GM12878 (cell line): ENCODE results near the gene AP1B1.

Experiments used
- BCL11A ChIP-seq: IDR thresholded peaks from 2 replicates; pipeline ENCODE4 v1.6.1; 2011; ENCODE audit warnings: low read depth, low read length
- DPF2 ChIP-seq: fragments of 450-650 bp; IDR thresholded peaks from 2 replicates; pipeline ENCODE4 v1.6.1; 2017; ENCODE audit warnings: mild to moderate bottlenecking
- EP300 ChIP-seq, 2 experiments: fragments of 150-350 bp in 1 of 2; IDR thresholded peaks; 2 replicates each; pipeline ENCODE4 v1.6.1; 2011 to 2012; ENCODE audit warnings: low read depth in 2 of 2, low read length in 2 of 2, borderline replicate concordance in 1 of 2, improper control_type of control experiment in 1 of 2, inconsistent platforms in 1 of 2; ENCODE audit not compliant: control insufficient read depth in 1 of 2
- KDM1A ChIP-seq: fragments of 200-600 bp; sonication (generic); IDR thresholded peaks from 2 replicates; pipeline ENCODE4 v1.6.1; 2016; ENCODE audit warnings: borderline replicate concordance
- LARP7 ChIP-seq: fragments of 450-650 bp; IDR thresholded peaks from 2 replicates; pipeline ENCODE4 v1.6.1; 2017; ENCODE audit warnings: mild to moderate bottlenecking
- MYC ChIP-seq: IDR thresholded peaks from 2 replicates; pipeline ENCODE4 v1.6.1; 2011; ENCODE audit warnings: mild to moderate bottlenecking, low read length, moderate library complexity, inconsistent platforms; ENCODE audit not compliant: insufficient read depth, insufficient replicate concordance, insufficient read length, severe bottlenecking
- RFX5 ChIP-seq: IDR thresholded peaks from 2 replicates; pipeline ENCODE4 v1.6.1; 2011; ENCODE audit warnings: low read depth, low read length, improper control_type of control experiment
- SRF ChIP-seq, 2 experiments: IDR thresholded peaks; 2 replicates each; pipeline ENCODE4 v1.6.1; 2011; ENCODE audit warnings: low read depth in 2 of 2, low read length in 2 of 2, mild to moderate bottlenecking in 1 of 2, moderate library complexity in 1 of 2
- TCF12 ChIP-seq: IDR thresholded peaks from 2 replicates; pipeline ENCODE4 v1.6.1; 2011; ENCODE audit warnings: low read depth, mild to moderate bottlenecking, low read length
- ZZZ3 ChIP-seq: IDR thresholded peaks from 2 replicates; pipeline ENCODE4 v1.6.1; 2011; ENCODE audit warnings: low read depth; ENCODE audit not compliant: control insufficient read depth, insufficient read length
- TF ChIP-seq, protein P1 (sequence below), 3 experiments: IDR thresholded peaks in 2 of 3; conservative IDR thresholded peaks in 1 of 3; 2 replicates each; pipeline ENCODE4 v1.5.1; 2011; ENCODE audit warnings: low read depth in 3 of 3, low read length in 3 of 3, mild to moderate bottlenecking in 3 of 3, control low read depth in 2 of 3, moderate library complexity in 2 of 3, inconsistent platforms in 1 of 3, mixed read lengths in 1 of 3; ENCODE audit not compliant: control insufficient read depth in 2 of 3, insufficient read depth in 1 of 3; ENCODE audit errors: extremely low read depth in 1 of 3
- TF ChIP-seq, protein P2 (sequence below): IDR thresholded peaks from 2 replicates; pipeline ENCODE4 v1.6.1; 2012; ENCODE audit warnings: mild to moderate bottlenecking, low read depth, low read length
- TF ChIP-seq, protein P3 (sequence below): IDR thresholded peaks from 2 replicates; pipeline ENCODE4 v1.6.1; 2011; ENCODE audit warnings: low read depth, low read length, improper control_type of control experiment, borderline replicate concordance
- TF ChIP-seq, protein P4 (sequence below): fragments of 150-350 bp; IDR thresholded peaks from 2 replicates; pipeline ENCODE4 v1.6.1; 2016; ENCODE audit warnings: low read depth, low read length

DNA sequence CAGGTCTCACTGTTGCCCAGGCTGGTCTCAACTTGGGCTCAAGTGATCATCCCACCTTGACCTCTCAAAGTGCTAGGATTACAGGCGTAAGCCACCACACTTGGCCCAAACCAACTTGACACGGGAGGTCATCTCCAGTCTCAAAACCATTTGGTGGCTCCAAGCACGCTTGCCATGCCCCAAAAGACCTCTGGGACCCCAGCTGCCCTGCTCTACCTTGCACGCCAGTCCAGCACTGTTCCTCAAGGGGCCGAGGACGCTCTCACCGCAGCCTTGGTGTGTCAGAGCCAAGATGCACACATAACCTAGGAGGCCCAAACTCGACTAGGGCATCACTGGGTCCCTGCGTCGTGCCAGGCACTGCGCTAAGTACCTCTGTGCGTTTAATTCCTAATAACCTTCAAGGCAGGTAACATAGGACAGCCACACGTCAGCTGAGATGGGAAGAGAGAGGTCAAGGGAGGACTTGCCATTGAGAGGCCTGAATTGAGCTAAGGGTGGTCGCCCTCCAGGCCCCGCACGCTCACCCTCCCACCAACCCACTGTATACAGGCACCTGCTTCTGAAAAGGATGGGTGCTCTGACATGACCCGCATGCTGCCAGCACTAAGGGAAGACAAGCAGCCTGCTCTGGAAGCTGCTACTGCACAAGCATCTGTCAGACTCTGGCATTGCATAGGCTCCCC is 86.5 kb downstream of the AP1B1 start:
- TF ChIP-seq SRF (IDR thresholded peaks at IDR 0.05; ENCODE audit: low read depth in 2 of 2, low read length in 2 of 2): no peak
- TF ChIP-seq, protein P1, sequence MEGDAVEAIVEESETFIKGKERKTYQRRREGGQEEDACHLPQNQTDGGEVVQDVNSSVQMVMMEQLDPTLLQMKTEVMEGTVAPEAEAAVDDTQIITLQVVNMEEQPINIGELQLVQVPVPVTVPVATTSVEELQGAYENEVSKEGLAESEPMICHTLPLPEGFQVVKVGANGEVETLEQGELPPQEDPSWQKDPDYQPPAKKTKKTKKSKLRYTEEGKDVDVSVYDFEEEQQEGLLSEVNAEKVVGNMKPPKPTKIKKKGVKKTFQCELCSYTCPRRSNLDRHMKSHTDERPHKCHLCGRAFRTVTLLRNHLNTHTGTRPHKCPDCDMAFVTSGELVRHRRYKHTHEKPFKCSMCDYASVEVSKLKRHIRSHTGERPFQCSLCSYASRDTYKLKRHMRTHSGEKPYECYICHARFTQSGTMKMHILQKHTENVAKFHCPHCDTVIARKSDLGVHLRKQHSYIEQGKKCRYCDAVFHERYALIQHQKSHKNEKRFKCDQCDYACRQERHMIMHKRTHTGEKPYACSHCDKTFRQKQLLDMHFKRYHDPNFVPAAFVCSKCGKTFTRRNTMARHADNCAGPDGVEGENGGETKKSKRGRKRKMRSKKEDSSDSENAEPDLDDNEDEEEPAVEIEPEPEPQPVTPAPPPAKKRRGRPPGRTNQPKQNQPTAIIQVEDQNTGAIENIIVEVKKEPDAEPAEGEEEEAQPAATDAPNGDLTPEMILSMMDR (IDR thresholded peaks at IDR 0.05 in 2 of 3, conservative IDR thresholded peaks at IDR 0.05 in 1 of 3; ENCODE audit: control insufficient read depth in 2 of 3, extremely low read depth in 1 of 3, insufficient read depth in 1 of 3, low read depth in 3 of 3, low read length in 3 of 3): no peak
- TF ChIP-seq, protein P2, sequence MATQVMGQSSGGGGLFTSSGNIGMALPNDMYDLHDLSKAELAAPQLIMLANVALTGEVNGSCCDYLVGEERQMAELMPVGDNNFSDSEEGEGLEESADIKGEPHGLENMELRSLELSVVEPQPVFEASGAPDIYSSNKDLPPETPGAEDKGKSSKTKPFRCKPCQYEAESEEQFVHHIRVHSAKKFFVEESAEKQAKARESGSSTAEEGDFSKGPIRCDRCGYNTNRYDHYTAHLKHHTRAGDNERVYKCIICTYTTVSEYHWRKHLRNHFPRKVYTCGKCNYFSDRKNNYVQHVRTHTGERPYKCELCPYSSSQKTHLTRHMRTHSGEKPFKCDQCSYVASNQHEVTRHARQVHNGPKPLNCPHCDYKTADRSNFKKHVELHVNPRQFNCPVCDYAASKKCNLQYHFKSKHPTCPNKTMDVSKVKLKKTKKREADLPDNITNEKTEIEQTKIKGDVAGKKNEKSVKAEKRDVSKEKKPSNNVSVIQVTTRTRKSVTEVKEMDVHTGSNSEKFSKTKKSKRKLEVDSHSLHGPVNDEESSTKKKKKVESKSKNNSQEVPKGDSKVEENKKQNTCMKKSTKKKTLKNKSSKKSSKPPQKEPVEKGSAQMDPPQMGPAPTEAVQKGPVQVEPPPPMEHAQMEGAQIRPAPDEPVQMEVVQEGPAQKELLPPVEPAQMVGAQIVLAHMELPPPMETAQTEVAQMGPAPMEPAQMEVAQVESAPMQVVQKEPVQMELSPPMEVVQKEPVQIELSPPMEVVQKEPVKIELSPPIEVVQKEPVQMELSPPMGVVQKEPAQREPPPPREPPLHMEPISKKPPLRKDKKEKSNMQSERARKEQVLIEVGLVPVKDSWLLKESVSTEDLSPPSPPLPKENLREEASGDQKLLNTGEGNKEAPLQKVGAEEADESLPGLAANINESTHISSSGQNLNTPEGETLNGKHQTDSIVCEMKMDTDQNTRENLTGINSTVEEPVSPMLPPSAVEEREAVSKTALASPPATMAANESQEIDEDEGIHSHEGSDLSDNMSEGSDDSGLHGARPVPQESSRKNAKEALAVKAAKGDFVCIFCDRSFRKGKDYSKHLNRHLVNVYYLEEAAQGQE: no peak
- TF ChIP-seq, protein P3, sequence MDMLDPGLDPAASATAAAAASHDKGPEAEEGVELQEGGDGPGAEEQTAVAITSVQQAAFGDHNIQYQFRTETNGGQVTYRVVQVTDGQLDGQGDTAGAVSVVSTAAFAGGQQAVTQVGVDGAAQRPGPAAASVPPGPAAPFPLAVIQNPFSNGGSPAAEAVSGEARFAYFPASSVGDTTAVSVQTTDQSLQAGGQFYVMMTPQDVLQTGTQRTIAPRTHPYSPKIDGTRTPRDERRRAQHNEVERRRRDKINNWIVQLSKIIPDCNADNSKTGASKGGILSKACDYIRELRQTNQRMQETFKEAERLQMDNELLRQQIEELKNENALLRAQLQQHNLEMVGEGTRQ: no peak
- TF ChIP-seq MYC: no peak
- TF ChIP-seq EP300 (IDR thresholded peaks at IDR 0.05; ENCODE audit: borderline replicate concordance in 1 of 2, control insufficient read depth in 1 of 2, low read depth in 2 of 2, low read length in 2 of 2): no peak
- TF ChIP-seq RFX5: no peak
- TF ChIP-seq DPF2: no peak
- no peak for TF ChIP-seq KDM1A
- TF ChIP-seq LARP7: no peak
- TF ChIP-seq ZZZ3: no peak
- no peak for TF ChIP-seq TCF12
- TF ChIP-seq, protein P4, sequence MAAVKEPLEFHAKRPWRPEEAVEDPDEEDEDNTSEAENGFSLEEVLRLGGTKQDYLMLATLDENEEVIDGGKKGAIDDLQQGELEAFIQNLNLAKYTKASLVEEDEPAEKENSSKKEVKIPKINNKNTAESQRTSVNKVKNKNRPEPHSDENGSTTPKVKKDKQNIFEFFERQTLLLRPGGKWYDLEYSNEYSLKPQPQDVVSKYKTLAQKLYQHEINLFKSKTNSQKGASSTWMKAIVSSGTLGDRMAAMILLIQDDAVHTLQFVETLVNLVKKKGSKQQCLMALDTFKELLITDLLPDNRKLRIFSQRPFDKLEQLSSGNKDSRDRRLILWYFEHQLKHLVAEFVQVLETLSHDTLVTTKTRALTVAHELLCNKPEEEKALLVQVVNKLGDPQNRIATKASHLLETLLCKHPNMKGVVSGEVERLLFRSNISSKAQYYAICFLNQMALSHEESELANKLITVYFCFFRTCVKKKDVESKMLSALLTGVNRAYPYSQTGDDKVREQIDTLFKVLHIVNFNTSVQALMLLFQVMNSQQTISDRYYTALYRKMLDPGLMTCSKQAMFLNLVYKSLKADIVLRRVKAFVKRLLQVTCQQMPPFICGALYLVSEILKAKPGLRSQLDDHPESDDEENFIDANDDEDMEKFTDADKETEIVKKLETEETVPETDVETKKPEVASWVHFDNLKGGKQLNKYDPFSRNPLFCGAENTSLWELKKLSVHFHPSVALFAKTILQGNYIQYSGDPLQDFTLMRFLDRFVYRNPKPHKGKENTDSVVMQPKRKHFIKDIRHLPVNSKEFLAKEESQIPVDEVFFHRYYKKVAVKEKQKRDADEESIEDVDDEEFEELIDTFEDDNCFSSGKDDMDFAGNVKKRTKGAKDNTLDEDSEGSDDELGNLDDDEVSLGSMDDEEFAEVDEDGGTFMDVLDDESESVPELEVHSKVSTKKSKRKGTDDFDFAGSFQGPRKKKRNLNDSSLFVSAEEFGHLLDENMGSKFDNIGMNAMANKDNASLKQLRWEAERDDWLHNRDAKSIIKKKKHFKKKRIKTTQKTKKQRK: no peak
- no peak for TF ChIP-seq BCL11A
